IPS-11a (cell line): ENCODE results near the gene PAFAH1B1.

Source experiments
- H3K4me3 ChIP-seq: one replicate; pipeline ENCODE4 v1.5.1; 2013; ENCODE audit warnings: low read depth, low read length, control low read depth

The PAFAH1B1 gene

GRCh38 chr17:2701161-2701995 lies 107.9 kb downstream of the PAFAH1B1 start:
- no peak overlapping the region for H3K4me3 ChIP-seq

- no peak overlapping the region for H3K4me3 ChIP-seq
These were observed 108.7 kb downstream of the PAFAH1B1 start for GRCh38 chr17:2701996-2702741.

GRCh38 chr17:2703181-2703580 lies 109.7 kb downstream of the PAFAH1B1 start:
- H3K4me3 ChIP-seq, result no peak overlapping the region

- no peak overlapping the region for H3K4me3 ChIP-seq
These were observed 110.2 kb downstream of the PAFAH1B1 start for GRCh38 chr17:2703606-2704005.

- no peak overlapping the region for H3K4me3 ChIP-seq
These were observed 110.8 kb downstream of the PAFAH1B1 start for GRCh38 chr17:2704031-2704889.

GRCh38 chr17:2704890-2705248 lies 111.4 kb downstream of the PAFAH1B1 start:
- H3K4me3 ChIP-seq, result no peak overlapping the region

- H3K4me3 ChIP-seq, result no peak overlapping the region
These were observed 111.8 kb downstream of the PAFAH1B1 start for GRCh38 chr17:2705263-2705662.

- no peak overlapping the region for H3K4me3 ChIP-seq
These were observed 112.7 kb downstream of the PAFAH1B1 start for GRCh38 chr17:2705888-2706795.

- no peak overlapping the region for H3K4me3 ChIP-seq
These were observed 113.6 kb downstream of the PAFAH1B1 start for GRCh38 chr17:2706911-2707510.

- no peak overlapping the region for H3K4me3 ChIP-seq
These were observed 114.5 kb downstream of the PAFAH1B1 start for GRCh38 chr17:2707721-2708584.

- H3K4me3 ChIP-seq, result no peak overlapping the region
These were observed 115.2 kb downstream of the PAFAH1B1 start for GRCh38 chr17:2708585-2709182.

GRCh38 chr17:2709183-2709661 lies 115.8 kb downstream of the PAFAH1B1 start:
- no peak overlapping the region for H3K4me3 ChIP-seq

- peak overlapping the region; percentile 72 for H3K4me3 ChIP-seq
These were observed 116.8 kb downstream of the PAFAH1B1 start for GRCh38 chr17:2710071-2710802.

GRCh38 chr17:2710803-2711607 lies 117.6 kb downstream of the PAFAH1B1 start:
- H3K4me3 ChIP-seq, result peak overlapping the region; percentile 72

GRCh38 chr17:2711608-2712299 lies 118.3 kb downstream of the PAFAH1B1 start, which contains the start of gene CLUH:
Gene CLUH (minus strand): TSS chr17:2711764. CDS start chr17:2711661, 103 bp downstream.
- H3K4me3 ChIP-seq, result peak within 1 kb of the TSS; percentile 72
